Measurements from ENCODE around the gene ZRANB2.

GRCh38 chr1:71039661-71040262 is 41.1 kb downstream of the ZRANB2 start:
- TF ChIP-seq CTCF (conservative IDR thresholded peaks at IDR 0.05; ENCODE audit: low read depth, low read length) (no peak), EZH2 (IDR thresholded peaks at IDR 0.05; ENCODE audit: borderline replicate concordance, low read depth, low read length, poor library complexity, severe bottlenecking) (no peak)
